A549 (cell line): ENCODE measurements around the gene OR4D11. TPM values are rescaled to one million over a fixed set of nuclear protein-coding genes. Genes with fewer than 3 reads are reported as not detected.
A peak's percentile ranks its signal among the peaks of the same experiment; 100 is the strongest.

Source experiments
- ATAC-seq, 2 experiments: fragments of 200-7000 bp in 1 of 2; fragments of >200 bp in 1 of 2; cut with Nextera tagmentation in 1 of 2; cut with Tn5 transposase in 1 of 2; 3 replicates each; pipeline versions ENCODE4 v1.8.0 to v1.9.1; 2018 to 2020; ENCODE audit warnings: mild to moderate bottlenecking in 1 of 2, moderate library complexity in 1 of 2
- CTCF ChIA-PET: fragments of 300-600 bp; sonication (Branson Sonifier 250); formaldehyde crosslinking; extraction: SDS; loops from one replicate; lab custom pipeline; 2021; ENCODE audit warnings: antibody characterized with exemption, inconsistent platforms; lab: Yijun Ruan, JAX
- POLR2A ChIA-PET: fragments of 350-600 bp; formaldehyde crosslinking; extraction: SDS; loops from one replicate; lab custom pipeline; 2021; ENCODE audit warnings: antibody characterized with exemption, inconsistent platforms; lab: Yijun Ruan, JAX
- DNase-seq, 2 experiments: peaks; one replicate each; pipeline versions ENCODE4 v3.0.0 to v3.0.0-alpha.2; 2011 to 2016; ENCODE audit warnings: low read depth in 1 of 2, low spot score in 1 of 2
- FAIRE-seq: peaks from 2 replicates; lab custom pipeline; 2011; peaks lifted over from hg19 to GRCh38; lab: Jason Lieb, UNC
- H3K27ac ChIP-seq, 2 experiments: fragments of >200 bp; sonication (Bioruptor Twin); formaldehyde crosslinking; 3 replicates each; pipeline ENCODE4 v1.5.1; 2016 to 2017
- H3K4me1 ChIP-seq: fragments of >200 bp; sonication (Bioruptor Twin); formaldehyde crosslinking; 3 replicates; pipeline ENCODE4 v1.6.1; 2016
- H3K4me2 ChIP-seq: fragments of >200 bp; sonication (Bioruptor Twin); formaldehyde crosslinking; 3 replicates; pipeline ENCODE4 v1.6.1; 2016
- H3K4me3 ChIP-seq: fragments of >200 bp; sonication (Bioruptor Twin); formaldehyde crosslinking; 3 replicates; pipeline ENCODE4 v1.5.1; 2016
- H3K9me3 ChIP-seq: fragments of >200 bp; sonication (Bioruptor Twin); formaldehyde crosslinking; 3 replicates; pipeline ENCODE4 v1.6.1; 2016
- BHLHE40 ChIP-seq: IDR thresholded peaks from 2 replicates; pipeline ENCODE4 v1.6.1; 2012; ENCODE audit warnings: low read depth, low read length, inconsistent platforms
- CEBPB ChIP-seq, 2 experiments: fragments of >200 bp in 1 of 2; sonication (Bioruptor Twin) in 1 of 2; formaldehyde crosslinking in 1 of 2; IDR thresholded peaks; 2 replicates each; pipeline ENCODE4 v1.6.1; 2012 to 2016
- CHD2 ChIP-seq: fragments of 150-350 bp; IDR thresholded peaks from 2 replicates; pipeline ENCODE4 v1.6.1; 2014; ENCODE audit warnings: low read length; ENCODE audit not compliant: partially characterized antibody
- CHD4 ChIP-seq: fragments of 200-600 bp; sonication (generic); IDR thresholded peaks from 2 replicates; pipeline ENCODE4 v1.6.1; 2016; ENCODE audit warnings: antibody characterized with exemption, mild to moderate bottlenecking, borderline replicate concordance
- FOSL2 ChIP-seq, 2 experiments: fragments of 450-650 bp in 1 of 2; fragments of >200 bp in 1 of 2; sonication (Bioruptor Twin) in 1 of 2; formaldehyde crosslinking; IDR thresholded peaks; 2 replicates each; pipeline versions ENCODE4 v1.5.0 to v1.6.1; 2016 to 2020; ENCODE audit warnings: mild to moderate bottlenecking in 1 of 2, moderate library complexity in 1 of 2
- HOXA7 ChIP-seq: fragments of 250-450 bp; sonication (Bioruptor Pico); IDR thresholded peaks from 2 replicates; pipeline ENCODE4 v1.5.0; 2020; ENCODE audit warnings: mild to moderate bottlenecking, moderate library complexity
- HOXB13 ChIP-seq: fragments of 250-450 bp; sonication (Bioruptor Pico); IDR thresholded peaks from 2 replicates; pipeline ENCODE4 v1.5.0; 2020; ENCODE audit warnings: low read depth, mild to moderate bottlenecking, moderate library complexity
- JUNB ChIP-seq: fragments of >200 bp; sonication (Bioruptor Twin); formaldehyde crosslinking; IDR thresholded peaks from 2 replicates; pipeline ENCODE4 v1.6.1; 2016
- KDM5A ChIP-seq: fragments of 200-600 bp; sonication (generic); IDR thresholded peaks from 2 replicates; pipeline ENCODE4 v1.6.1; 2016; ENCODE audit warnings: antibody characterized with exemption, mild to moderate bottlenecking
- MAZ ChIP-seq: fragments of 150-350 bp; IDR thresholded peaks from 2 replicates; pipeline ENCODE4 v1.6.1; 2014; ENCODE audit warnings: antibody characterized with exemption, low read depth, low read length, borderline replicate concordance
- NPAS2 ChIP-seq: fragments of 250-450 bp; sonication (Bioruptor Pico); IDR thresholded peaks from 2 replicates; pipeline ENCODE4 v1.8.0; 2022; ENCODE audit warnings: mild to moderate bottlenecking, moderate library complexity, borderline replicate concordance
- RNF2 ChIP-seq: fragments of 200-600 bp; sonication (generic); IDR thresholded peaks from 2 replicates; pipeline ENCODE4 v1.6.1; 2016; ENCODE audit warnings: low read depth, mild to moderate bottlenecking, antibody characterized with exemption, moderate library complexity, borderline replicate concordance
- SREBF2 ChIP-seq: fragments of 450-650 bp; IDR thresholded peaks from 2 replicates; pipeline ENCODE4 v1.6.1; 2014; ENCODE audit warnings: mild to moderate bottlenecking, moderate library complexity
- TP53 ChIP-seq: fragments of 250-450 bp; sonication (Bioruptor Pico); IDR thresholded peaks from 2 replicates; pipeline ENCODE4 v1.5.0; 2021; ENCODE audit warnings: mild to moderate bottlenecking, moderate library complexity
- WGBS: methylation state at CpG from one replicate; pipeline ENCODE4 v1.1.6; 2017; ENCODE audit errors: missing lambda C conversion rate; 5-methylcytosine and 5-hydroxymethylcytosine counted together
- polyA plus RNA-seq, 4 experiments: library from polyadenylated mRNA; depleted of rRNA in 3 of 4; stranded (reverse); fragments of >200 nt; fragmentation: RNase III in 1 of 4; extraction: RNeasy Plus Mini Kit Qiagen cat#74134 plus additional on column Dnase treatment in 1 of 4; gene quantifications; 2 replicates in 3 of 4; 3 replicates in 1 of 4; pipeline ENCODE4 v1.2.3, GENCODE V29; 2011 to 2017
- TF ChIP-seq, protein P1 (sequence below): fragments of 250-450 bp; sonication (Bioruptor Pico); IDR thresholded peaks from 2 replicates; pipeline ENCODE4 v1.5.0; 2021; ENCODE audit warnings: mild to moderate bottlenecking, moderate library complexity, borderline replicate concordance
- TF ChIP-seq, protein P2 (sequence below): fragments of 150-350 bp; IDR thresholded peaks from 2 replicates; pipeline ENCODE4 v1.6.1; 2014; ENCODE audit warnings: low read depth, mild to moderate bottlenecking, low read length
- TF ChIP-seq, protein P3 (sequence below): fragments of 200-600 bp; sonication (generic); IDR thresholded peaks from 2 replicates; pipeline ENCODE4 v1.6.1; 2016; ENCODE audit warnings: antibody characterized with exemption, mild to moderate bottlenecking, moderate library complexity
- TF ChIP-seq, protein P4 (sequence below): fragments of 250-450 bp; sonication (Bioruptor Pico); IDR thresholded peaks from 2 replicates; pipeline ENCODE4 v1.5.0; 2020; ENCODE audit warnings: low read depth, mild to moderate bottlenecking, moderate library complexity
- TF ChIP-seq, protein P5 (sequence below): IDR thresholded peaks from 2 replicates; pipeline ENCODE4 v1.6.1; 2012
- TF ChIP-seq, protein P6 (sequence below): fragments of >200 bp; sonication (Bioruptor Twin); formaldehyde crosslinking; IDR thresholded peaks from 2 replicates; pipeline ENCODE4 v1.6.1; 2016

The OR4D11 gene
- polyA plus RNA-seq, 2 of the 4 experiments (the other 2 are of a cell fraction): not detected

DNA sequence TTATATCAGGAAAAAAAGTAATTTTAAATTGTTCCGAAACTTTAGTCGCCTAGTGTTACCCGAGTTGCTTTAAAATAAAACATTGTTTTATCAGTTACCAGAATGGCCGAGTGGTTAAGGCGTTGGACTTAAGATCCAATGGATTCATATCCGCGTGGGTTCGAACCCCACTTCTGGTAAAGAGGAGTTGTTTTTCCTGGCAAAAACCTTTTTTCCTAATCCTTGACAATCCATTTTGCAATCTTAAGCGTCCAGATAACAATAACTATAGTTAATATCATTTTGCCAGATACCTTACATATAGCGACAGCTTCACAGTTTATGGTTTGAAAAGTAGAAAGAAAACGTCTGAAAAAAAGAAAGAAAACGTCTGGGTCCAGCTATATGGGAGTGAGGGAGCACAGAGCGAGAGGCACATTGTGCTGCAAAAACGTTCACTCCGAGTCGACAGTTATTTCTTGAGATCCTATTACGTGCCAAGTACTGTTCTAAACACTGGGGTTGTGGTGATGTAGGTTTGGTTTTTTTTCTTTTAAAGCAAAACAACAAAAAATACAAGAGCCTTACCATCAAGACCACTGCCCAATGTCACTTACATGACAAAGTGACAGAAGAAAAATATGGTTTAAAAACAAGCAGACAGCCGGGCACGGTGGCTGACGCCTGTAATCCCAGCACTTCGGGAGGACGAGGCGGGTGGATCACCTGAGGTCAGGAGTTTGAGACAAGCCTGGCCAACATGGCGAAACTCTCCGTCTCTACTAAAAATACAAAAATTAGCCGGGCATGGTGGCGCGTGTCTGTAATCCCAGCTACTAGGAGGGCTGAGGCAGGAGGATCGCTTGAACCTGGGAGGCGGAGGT is 48.5 kb downstream of the OR4D11 start:
- WGBS: 2% methylated on average over 28 of the region's 30 CpGs
- ChIA-PET POLR2A (interaction anchor here (1.2 kb wide), 1 partner anchor 15 kb away, joined by 7 read pairs; no protein-coding TSS in a partner anchor), CTCF (interaction anchor here (0.7 to 5.2 kb wide), 2 partner anchors 14 to 51 kb away, joined by 3 to 28 read pairs; no protein-coding TSS in a partner anchor)
- TF ChIP-seq, protein P1, sequence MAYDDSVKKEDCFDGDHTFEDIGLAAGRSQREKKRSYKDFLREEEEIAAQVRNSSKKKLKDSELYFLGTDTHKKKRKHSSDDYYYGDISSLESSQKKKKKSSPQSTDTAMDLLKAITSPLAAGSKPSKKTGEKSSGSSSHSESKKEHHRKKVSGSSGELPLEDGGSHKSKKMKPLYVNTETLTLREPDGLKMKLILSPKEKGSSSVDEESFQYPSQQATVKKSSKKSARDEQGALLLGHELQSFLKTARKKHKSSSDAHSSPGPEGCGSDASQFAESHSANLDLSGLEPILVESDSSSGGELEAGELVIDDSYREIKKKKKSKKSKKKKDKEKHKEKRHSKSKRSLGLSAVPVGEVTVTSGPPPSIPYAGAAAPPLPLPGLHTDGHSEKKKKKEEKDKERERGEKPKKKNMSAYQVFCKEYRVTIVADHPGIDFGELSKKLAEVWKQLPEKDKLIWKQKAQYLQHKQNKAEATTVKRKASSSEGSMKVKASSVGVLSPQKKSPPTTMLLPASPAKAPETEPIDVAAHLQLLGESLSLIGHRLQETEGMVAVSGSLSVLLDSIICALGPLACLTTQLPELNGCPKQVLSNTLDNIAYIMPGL (CRISPR knock-in tag): peak; percentile 15
- TF ChIP-seq TP53 (no peak), SREBF2 (peak; percentile 58), CEBPB (IDR thresholded peaks at IDR 0.05) (peak in 1 of 2 experiments; percentile 68; a peak in 2 of 4 replicates)
- H3K4me1 ChIP-seq: peaks cover 27% of the 10 kb centered on the region
- peak overlapping the region; percentile 85 to 95 for H3K27ac ChIP-seq
- peak overlapping the region; percentile 68 for H3K4me3 ChIP-seq
- ATAC-seq (peak; percentile 23 to 37; a peak in 5 of 6 replicates), DNase-seq (peak in 1 of 2 experiments; percentile 93), FAIRE-seq (no peak)
- no peaks in the 10 kb centered on the region for H3K9me3 ChIP-seq
- H3K4me2 ChIP-seq: peak overlapping the region; percentile 82

DNA sequence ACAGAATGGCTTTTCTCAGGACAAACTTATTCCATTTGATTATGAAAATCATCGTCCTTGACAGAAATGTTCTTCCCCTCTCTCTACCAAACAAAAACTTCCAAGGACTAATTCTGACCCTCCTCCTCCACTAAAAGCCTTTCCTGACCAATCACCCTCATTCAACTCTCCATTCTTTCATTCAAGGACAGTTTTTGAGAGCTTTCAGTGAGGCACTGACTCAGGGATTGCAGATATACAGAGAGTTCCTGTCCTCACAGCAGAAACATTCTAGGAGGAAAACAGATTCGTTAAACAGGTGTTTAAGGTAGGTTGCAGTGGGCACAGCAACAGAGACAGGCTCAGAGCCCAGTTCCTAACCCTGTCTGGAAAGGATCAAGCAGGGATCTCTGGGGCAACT is 49.5 kb downstream of the OR4D11 start:
- DNase-seq (no peak), FAIRE-seq (no peak), ATAC-seq (no peak)
- Histone ChIP-seq H3K9me3 (no peaks in the 10 kb centered on the region), H3K27ac (peak overlapping the region; percentile 7 to 95; a peak in 4 of 6 replicates), H3K4me1 (peaks cover 24% of the 10 kb centered on the region), H3K4me3 (peak overlapping the region; percentile 68; the same call in 2 of the 3 replicates), H3K4me2 (peak overlapping the region; percentile 82)
- CTCF ChIA-PET: interaction anchor here (0.7 to 5.2 kb wide), 2 partner anchors 15 to 50 kb away, joined by 3 to 28 read pairs; no protein-coding TSS in a partner anchor
- TF ChIP-seq HOXA7 (CRISPR knock-in tag) (no peak), HOXB13 (CRISPR knock-in tag) (no peak), RNF2 (no peak), KDM5A (no peak)
- TF ChIP-seq, protein P2, sequence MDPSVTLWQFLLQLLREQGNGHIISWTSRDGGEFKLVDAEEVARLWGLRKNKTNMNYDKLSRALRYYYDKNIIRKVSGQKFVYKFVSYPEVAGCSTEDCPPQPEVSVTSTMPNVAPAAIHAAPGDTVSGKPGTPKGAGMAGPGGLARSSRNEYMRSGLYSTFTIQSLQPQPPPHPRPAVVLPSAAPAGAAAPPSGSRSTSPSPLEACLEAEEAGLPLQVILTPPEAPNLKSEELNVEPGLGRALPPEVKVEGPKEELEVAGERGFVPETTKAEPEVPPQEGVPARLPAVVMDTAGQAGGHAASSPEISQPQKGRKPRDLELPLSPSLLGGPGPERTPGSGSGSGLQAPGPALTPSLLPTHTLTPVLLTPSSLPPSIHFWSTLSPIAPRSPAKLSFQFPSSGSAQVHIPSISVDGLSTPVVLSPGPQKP: no peak
- POLR2A ChIA-PET: no interaction called here
- whole genome bisulfite sequencing: 73% methylated on average over 2 of the region's 2 CpGs

DNA sequence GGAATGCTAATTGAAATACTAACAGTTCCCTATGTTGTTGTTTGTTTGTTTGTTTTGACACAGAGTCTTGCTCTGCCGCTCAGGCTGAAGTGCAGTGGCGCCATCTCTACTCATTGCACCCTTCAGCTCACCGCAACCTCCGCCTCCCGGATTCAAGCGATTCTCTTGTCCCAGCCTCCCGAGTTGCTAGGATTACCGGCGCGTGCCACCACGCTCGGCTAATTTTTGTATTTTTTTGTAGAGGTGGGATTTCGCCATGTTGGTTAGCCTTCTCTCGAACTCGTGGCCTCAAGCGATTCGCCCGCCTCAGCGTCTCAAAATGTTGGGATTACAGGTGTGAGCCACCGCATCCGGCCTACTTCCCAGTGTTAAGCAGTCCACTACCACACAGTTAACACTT is 49.9 kb downstream of the OR4D11 start:
- CTCF ChIA-PET: interaction anchor here (1.3 to 5.2 kb wide), 2 partner anchors 10 to 16 kb away, joined by 3 to 28 read pairs; no protein-coding TSS in a partner anchor
- TF ChIP-seq TP53 (no peak), CHD4 (no peak), NPAS2 (CRISPR knock-in tag) (no peak), KDM5A (no peak), CHD2 (no peak), JUNB (no peak), MAZ (no peak), SREBF2 (no peak), FOSL2 (IDR thresholded peaks at IDR 0.05) (no peak), FOSL2 (CRISPR knock-in tag; IDR thresholded peaks at IDR 0.05) (no peak), BHLHE40 (no peak)
- TF ChIP-seq, protein P3, sequence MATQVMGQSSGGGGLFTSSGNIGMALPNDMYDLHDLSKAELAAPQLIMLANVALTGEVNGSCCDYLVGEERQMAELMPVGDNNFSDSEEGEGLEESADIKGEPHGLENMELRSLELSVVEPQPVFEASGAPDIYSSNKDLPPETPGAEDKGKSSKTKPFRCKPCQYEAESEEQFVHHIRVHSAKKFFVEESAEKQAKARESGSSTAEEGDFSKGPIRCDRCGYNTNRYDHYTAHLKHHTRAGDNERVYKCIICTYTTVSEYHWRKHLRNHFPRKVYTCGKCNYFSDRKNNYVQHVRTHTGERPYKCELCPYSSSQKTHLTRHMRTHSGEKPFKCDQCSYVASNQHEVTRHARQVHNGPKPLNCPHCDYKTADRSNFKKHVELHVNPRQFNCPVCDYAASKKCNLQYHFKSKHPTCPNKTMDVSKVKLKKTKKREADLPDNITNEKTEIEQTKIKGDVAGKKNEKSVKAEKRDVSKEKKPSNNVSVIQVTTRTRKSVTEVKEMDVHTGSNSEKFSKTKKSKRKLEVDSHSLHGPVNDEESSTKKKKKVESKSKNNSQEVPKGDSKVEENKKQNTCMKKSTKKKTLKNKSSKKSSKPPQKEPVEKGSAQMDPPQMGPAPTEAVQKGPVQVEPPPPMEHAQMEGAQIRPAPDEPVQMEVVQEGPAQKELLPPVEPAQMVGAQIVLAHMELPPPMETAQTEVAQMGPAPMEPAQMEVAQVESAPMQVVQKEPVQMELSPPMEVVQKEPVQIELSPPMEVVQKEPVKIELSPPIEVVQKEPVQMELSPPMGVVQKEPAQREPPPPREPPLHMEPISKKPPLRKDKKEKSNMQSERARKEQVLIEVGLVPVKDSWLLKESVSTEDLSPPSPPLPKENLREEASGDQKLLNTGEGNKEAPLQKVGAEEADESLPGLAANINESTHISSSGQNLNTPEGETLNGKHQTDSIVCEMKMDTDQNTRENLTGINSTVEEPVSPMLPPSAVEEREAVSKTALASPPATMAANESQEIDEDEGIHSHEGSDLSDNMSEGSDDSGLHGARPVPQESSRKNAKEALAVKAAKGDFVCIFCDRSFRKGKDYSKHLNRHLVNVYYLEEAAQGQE: no peak
- TF ChIP-seq, protein P4, sequence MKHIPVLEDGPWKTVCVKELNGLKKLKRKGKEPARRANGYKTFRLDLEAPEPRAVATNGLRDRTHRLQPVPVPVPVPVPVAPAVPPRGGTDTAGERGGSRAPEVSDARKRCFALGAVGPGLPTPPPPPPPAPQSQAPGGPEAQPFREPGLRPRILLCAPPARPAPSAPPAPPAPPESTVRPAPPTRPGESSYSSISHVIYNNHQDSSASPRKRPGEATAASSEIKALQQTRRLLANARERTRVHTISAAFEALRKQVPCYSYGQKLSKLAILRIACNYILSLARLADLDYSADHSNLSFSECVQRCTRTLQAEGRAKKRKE: no peak
- TF ChIP-seq, protein P5, sequence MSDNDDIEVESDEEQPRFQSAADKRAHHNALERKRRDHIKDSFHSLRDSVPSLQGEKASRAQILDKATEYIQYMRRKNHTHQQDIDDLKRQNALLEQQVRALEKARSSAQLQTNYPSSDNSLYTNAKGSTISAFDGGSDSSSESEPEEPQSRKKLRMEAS: no peak
- TF ChIP-seq, protein P6, sequence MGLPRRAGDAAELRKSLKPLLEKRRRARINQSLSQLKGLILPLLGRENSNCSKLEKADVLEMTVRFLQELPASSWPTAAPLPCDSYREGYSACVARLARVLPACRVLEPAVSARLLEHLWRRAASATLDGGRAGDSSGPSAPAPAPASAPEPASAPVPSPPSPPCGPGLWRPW: no peak
- H3K9me3 ChIP-seq: no peaks in the 10 kb centered on the region
- H3K27ac ChIP-seq: no peak overlapping the region
- no peak overlapping the region for H3K4me2 ChIP-seq
- peaks cover 23% of the 10 kb centered on the region for H3K4me1 ChIP-seq
- ATAC-seq (no peak), DNase-seq (no peak), FAIRE-seq (no peak)
- no peak overlapping the region for H3K4me3 ChIP-seq
- POLR2A ChIA-PET: no interaction called here
- 92% methylated on average over 21 of the region's 21 CpGs for WGBS
